Calu3 (cell line): ENCODE measurements around the gene DLEC1. TPM values are rescaled to one million over a fixed set of nuclear protein-coding genes. Genes with fewer than 3 reads are reported as not detected.

Source experiments
- BruUV-seq: library from RNA; stranded (reverse); fragments of 400-500 nt; replicated peaks from 2 replicates; lab custom pipeline; 2021; lab: Mats Ljungman, UMichigan
- CTCF ChIA-PET: fragments of 300-600 bp; sonication (Branson Sonifier 250); formaldehyde crosslinking; loops from one replicate; lab custom pipeline; 2022; ENCODE audit warnings: antibody characterized with exemption; lab: Charles Lee
- DNase-seq: peaks from one replicate; pipeline ENCODE4 v3.0.0; 2022
- H3K27ac Mint-ChIP-seq: one replicate; pipeline ENCODE4 v1.8.0; 2022; ENCODE audit warnings: mixed read lengths; ENCODE audit not compliant: unreplicated experiment
- H3K27me3 Mint-ChIP-seq: one replicate; pipeline ENCODE4 v1.8.0; 2022; ENCODE audit warnings: mixed read lengths; ENCODE audit not compliant: unreplicated experiment
- H3K36me3 Mint-ChIP-seq: one replicate; pipeline ENCODE4 v1.8.0; 2022; ENCODE audit warnings: mild to moderate bottlenecking, moderate library complexity, mixed read lengths; ENCODE audit not compliant: insufficient read depth, unreplicated experiment
- H3K4me1 Mint-ChIP-seq: one replicate; pipeline ENCODE4 v1.8.0; 2022; ENCODE audit warnings: mild to moderate bottlenecking, low read depth, mixed read lengths; ENCODE audit not compliant: unreplicated experiment
- H3K4me3 Mint-ChIP-seq: one replicate; pipeline ENCODE4 v1.8.0; 2022; ENCODE audit warnings: mild to moderate bottlenecking, low read depth, moderate library complexity, mixed read lengths; ENCODE audit not compliant: unreplicated experiment
- H3K9me3 Mint-ChIP-seq: one replicate; pipeline ENCODE4 v1.8.0; 2022; ENCODE audit warnings: low read depth, mixed read lengths; ENCODE audit not compliant: unreplicated experiment
- intact Hi-C: fragments of 100-400 bp; cut with micrococcal nuclease; formaldehyde crosslinking; loops from one replicate; pipeline ENCODE4 v1.10.0; 2022; ENCODE audit not compliant: unreplicated experiment
- total RNA-seq: library from RNA; stranded (reverse); gene quantifications from 2 replicates; pipeline ENCODE4 v1.2.3, GENCODE V29; 2022
- TF ChIP-seq, protein P1 (sequence below): fragments of 200-600 bp; IDR thresholded peaks from one replicate; pipeline ENCODE4 v1.8.0; 2022; ENCODE audit warnings: antibody characterized with exemption; ENCODE audit not compliant: unreplicated experiment

DLEC1 gene
- total RNA-seq, 1 experiment from 2014 or later = 0.28 TPM

DNA sequence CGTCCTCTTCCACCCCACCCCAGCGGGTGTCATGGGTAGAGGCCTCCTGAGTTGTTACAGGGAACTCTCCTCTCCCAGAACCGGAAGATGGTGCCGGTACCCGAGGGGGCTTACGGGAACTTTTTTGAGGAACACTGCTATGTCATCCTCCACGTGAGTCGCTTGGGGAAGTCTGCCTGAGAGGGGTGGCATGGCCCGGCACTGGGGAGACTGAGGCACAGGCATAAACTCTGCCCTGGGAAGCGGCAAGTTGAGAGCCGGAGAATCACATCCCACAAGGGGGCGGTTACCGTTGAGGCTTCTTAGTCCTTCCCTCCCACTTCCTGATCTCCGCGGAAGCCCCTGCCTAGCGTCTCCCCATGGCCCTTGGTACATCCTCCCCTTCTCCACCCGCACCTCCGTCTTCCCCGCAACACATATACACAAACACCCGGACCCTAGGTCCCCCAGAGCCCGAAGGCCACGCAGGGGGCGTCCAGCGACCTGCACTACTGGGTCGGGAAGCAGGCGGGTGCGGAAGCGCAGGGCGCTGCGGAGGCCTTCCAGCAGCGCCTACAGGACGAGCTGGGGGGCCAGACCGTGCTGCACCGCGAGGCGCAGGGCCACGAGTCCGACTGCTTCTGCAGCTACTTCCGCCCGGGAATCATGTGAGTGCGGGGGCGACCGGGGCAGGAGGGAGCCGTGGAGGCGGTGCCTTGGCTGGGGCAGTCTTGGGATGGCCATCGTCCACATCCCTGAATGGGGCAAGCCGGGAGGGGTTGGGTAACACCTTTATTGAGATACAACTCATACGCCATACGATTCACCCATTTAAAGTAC, 45.0 kb upstream of the DLEC1 start:
- intact Hi-C loops = no loop called here
- no peak overlapping the region for H3K4me3 Mint-ChIP-seq
- TF ChIP-seq, protein P1, sequence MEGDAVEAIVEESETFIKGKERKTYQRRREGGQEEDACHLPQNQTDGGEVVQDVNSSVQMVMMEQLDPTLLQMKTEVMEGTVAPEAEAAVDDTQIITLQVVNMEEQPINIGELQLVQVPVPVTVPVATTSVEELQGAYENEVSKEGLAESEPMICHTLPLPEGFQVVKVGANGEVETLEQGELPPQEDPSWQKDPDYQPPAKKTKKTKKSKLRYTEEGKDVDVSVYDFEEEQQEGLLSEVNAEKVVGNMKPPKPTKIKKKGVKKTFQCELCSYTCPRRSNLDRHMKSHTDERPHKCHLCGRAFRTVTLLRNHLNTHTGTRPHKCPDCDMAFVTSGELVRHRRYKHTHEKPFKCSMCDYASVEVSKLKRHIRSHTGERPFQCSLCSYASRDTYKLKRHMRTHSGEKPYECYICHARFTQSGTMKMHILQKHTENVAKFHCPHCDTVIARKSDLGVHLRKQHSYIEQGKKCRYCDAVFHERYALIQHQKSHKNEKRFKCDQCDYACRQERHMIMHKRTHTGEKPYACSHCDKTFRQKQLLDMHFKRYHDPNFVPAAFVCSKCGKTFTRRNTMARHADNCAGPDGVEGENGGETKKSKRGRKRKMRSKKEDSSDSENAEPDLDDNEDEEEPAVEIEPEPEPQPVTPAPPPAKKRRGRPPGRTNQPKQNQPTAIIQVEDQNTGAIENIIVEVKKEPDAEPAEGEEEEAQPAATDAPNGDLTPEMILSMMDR = no peak
- CTCF ChIA-PET = no interaction called here
- DNase-seq = no peak
- H3K4me1 Mint-ChIP-seq = peaks cover 66% of the 10 kb centered on the region
- H3K36me3 Mint-ChIP-seq = peaks cover 59% of the 10 kb centered on the region
- no peaks in the 10 kb centered on the region for H3K9me3 Mint-ChIP-seq
- no peaks in the 10 kb centered on the region for H3K27me3 Mint-ChIP-seq
- BruUV-seq = no TSS peak
- H3K27ac Mint-ChIP-seq = peak overlapping the region; percentile 39

DNA sequence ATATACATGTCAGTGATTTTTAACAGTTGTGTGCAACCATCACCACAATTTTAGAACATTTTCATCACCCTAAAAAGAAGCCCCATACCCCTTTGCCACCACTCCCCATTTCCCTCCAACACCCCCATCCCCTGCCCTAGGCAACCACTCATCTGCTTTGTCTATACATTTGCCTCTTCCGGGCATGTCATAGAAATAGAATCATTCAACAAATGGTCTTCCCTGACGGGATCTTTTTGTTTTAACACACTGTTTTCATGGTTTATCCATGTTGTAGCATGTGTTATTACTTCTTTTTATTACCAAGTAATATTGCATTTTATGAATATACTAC, 44.4 kb upstream of the DLEC1 start:
- CTCF ChIA-PET = no interaction called here
- intact Hi-C loops = no loop called here
- Mint-ChIP-seq H3K27me3 (no peaks in the 10 kb centered on the region), H3K4me1 (peaks cover 60% of the 10 kb centered on the region), H3K9me3 (no peaks in the 10 kb centered on the region), H3K27ac (no peak overlapping the region), H3K36me3 (peaks cover 62% of the 10 kb centered on the region), H3K4me3 (no peak overlapping the region)
- DNase-seq = no peak
- TF ChIP-seq, protein P1 = no peak
- BruUV-seq = no TSS peak

DNA sequence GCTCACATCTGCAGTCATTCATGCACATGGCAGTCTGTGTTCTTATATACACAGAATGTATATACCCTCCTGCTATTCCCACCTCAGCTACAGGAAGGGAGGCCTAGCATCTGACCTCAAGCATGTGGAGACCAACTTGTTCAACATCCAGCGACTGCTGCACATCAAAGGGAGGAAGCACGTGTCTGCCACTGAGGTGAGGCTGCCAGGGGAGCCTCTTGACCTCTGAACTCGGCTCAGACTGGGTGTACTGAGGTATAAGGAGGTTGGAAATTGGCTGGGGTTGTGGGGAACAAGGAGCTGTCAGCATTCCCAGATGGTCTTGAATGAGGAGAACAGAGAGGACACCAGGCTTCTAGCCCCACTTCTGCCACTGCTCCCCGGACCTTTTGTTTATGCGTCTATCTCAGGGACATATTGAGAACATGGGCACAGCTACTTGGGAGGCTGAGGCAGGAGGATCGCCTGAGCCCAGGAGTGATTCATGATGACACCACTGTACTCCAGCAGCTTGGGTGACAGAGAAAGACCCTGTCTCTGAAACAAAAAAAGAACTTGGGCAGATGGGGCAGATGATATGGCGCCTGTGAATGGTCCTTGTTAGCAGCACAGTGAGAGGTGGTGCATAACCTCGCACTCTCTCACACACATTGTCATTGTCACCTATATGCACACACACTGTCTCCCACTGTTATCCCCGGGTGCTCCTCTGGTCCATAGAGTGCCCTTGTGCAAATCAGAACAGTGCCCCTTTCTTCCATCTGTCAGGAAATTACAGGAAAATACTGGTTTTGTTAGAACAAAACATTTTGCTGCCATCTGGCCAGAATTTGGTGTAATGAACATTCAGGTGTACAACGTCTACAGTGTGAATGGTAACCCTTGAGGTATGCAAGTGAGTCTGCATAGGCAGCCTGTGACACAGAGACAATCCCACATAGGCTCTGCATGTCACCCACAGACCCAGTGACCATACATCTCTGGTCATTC, 43.1 kb upstream of the DLEC1 start:
- no TSS peak for BruUV-seq
- TF ChIP-seq, protein P1 = no peak
- H3K27ac Mint-ChIP-seq = peak overlapping the region; percentile 60
- intact Hi-C loops = no loop called here
- no peak overlapping the region for H3K4me3 Mint-ChIP-seq
- peaks cover 51% of the 10 kb centered on the region for H3K36me3 Mint-ChIP-seq
- peaks cover 47% of the 10 kb centered on the region for H3K4me1 Mint-ChIP-seq
- CTCF ChIA-PET = interaction anchor here (0.6 to 3.2 kb wide), 10 partner anchors 9 to 169 kb away, joined by 3 to 50 read pairs (median 5); partner anchors contain the start of gene OXSR1
- no peaks in the 10 kb centered on the region for H3K9me3 Mint-ChIP-seq
- no peaks in the 10 kb centered on the region for H3K27me3 Mint-ChIP-seq
- no peak for DNase-seq

DNA sequence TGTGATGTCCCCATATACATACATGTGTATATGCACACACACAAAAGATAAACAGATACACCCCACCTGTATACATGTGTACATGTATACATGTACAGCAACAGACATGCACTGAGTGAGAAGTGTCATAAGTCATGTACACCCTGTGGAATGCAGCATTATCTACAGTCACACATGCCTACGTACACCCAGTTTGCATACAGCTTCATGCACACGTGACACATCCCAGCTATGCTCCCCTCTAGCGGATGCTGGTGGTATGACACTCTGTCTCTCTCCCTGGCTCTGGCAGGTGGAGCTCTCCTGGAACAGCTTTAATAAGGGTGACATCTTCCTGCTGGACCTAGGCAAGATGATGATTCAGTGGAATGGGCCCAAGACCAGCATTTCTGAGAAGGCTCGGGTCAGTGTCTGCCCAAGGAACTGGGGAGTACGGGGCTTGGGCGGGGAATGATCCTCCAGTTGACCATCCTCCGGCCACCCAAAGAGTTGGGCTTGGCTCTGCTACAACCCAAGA, 42.2 kb upstream of the DLEC1 start:
- Mint-ChIP-seq H3K27me3 (no peaks in the 10 kb centered on the region), H3K27ac (peak overlapping the region; percentile 60), H3K9me3 (no peaks in the 10 kb centered on the region), H3K4me1 (peaks cover 38% of the 10 kb centered on the region), H3K36me3 (peaks cover 42% of the 10 kb centered on the region), H3K4me3 (no peak overlapping the region)
- DNase-seq = peak; percentile 86
- CTCF ChIA-PET = interaction anchor here (0.6 to 3.2 kb wide), 11 partner anchors 8 to 168 kb away, joined by 3 to 50 read pairs (median 5); partner anchors contain the start of gene OXSR1
- no TSS peak for BruUV-seq
- intact Hi-C loops = loop anchor here (1.0 kb wide), 1 partner anchor 23 kb away; no protein-coding TSS in a partner anchor
- TF ChIP-seq, protein P1 = peak; percentile 87
